Putamen (tissue), 1 donor: Measurements from ENCODE around the gene ALPL.
A peak's percentile ranks its signal among the peaks of the same experiment; 100 is the strongest.

Experiments used
- DNase-seq: peaks from one replicate; pipeline ENCODE4 v3.0.0-alpha.2; 2016; ENCODE audit warnings: low spot score

The ALPL gene

GRCh38 chr1:21618561-21619374 is 109.5 kb downstream of the ALPL start:
- DNase-seq: no peak

DNA sequence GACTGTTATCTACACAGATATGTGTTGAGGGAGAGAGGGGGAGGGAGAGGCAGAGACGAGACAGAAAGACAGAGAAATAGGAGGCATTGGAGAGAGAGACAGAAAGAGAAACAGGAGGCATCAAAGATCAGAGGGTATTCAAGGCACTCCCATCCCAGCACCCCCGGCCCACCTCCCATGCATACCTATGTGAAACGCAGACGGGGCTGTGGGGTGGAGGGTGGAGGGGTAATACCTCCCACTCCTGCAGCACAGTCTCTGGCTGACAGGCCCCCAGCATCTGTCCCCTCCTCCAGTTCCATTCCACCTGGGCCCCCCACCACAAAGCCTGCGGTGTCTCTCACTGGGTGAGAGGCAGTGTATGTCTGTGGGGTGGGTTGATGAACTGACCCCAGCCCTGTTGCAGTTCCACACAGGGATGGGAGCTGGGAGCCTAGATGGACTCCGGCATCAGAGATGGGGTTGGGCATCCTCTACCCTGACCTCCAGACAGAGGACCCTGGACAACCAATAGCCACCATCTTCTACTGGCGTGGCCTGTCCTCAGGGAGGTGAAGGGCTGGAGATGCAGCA is 110.2 kb downstream of the ALPL start:
- DNase-seq: no peak

- no peak for DNase-seq
Measured at GRCh38 chr1:21620011-21620410, 110.8 kb downstream of the ALPL start.

DNA sequence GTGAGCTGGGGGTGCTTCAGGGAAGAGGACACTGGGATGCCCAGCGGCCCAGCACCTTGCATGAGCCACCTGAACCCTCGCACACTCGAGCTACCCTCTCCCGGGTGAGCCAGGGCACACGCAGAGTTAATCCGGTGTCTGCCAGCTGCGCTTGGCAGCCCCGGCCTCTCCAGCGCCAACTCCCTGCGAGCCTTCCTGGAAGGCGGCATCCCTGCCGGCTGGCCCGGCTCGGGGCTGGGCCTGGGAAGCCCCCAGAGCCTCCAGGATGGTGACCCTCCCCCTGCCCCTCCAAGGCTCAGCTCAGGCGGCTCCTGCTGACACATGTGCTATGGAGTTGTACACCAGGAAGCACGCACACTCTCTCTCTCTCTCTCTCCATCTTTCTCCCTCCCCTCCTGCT is 111.3 kb downstream of the ALPL start:
- no peak for DNase-seq

DNA sequence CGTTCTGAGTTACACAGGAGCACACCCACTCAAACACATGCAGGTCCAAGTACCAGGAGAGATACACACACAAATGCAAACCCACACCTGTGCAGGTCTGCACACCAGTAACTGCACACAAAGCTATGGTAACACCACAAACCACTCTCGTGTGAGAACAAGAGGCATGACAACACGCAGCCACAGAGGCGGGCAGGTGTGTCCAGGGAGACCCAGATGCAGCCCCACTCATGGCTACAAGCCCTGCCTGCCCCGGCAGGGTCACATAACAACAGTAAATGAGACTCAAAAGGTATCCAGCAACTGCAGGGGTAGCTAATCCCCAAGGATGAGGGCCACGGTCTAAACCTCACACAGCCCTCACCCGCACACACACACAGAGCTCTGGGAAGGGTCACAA is 111.8 kb downstream of the ALPL start:
- DNase-seq: no peak

GRCh38 chr1:21621761-21622436 is 112.7 kb downstream of the ALPL start:
- no peak for DNase-seq

DNA sequence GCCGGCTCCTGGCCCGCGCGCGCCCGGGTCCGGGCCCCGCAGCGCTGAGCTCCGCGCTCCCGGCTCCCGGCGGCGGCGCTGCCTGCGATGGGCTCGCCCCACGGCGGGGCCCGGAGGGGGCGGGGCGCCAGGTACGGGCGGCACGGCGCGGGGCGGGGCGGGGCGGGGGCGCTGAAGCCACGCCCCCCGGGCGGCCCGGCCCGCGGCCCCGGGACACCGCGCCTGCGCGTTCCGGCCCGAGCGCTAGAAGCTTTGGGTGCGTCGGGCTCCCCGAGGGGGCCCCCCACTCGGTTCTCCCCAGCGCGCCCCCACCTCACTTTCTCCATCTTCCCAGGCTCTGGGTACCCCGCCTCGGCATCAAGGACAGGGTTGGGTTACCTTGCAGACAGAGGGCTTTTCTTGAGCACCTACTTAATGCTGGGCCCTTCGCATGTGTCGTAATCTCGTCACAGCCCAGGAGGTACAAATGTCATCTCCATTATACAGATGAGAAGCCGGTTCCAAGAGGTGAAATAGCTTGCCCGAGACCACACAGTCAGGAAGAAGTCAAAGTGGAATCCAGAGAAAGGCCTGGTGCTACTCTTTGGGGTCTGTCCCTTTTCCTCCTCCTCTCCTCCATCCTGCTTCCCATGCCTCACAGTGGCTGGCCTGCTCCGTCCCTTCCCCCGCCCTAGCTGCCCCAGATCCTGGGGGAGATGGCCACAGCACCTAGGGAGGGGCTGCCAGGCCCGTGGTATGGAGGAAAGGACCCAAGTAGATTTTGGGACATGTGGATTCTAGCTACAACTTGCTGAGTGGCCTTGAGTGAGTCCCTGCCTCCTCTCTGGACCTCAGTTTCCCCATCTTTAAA is 113.5 kb downstream of the ALPL start:
- DNase-seq: no peak

DNA sequence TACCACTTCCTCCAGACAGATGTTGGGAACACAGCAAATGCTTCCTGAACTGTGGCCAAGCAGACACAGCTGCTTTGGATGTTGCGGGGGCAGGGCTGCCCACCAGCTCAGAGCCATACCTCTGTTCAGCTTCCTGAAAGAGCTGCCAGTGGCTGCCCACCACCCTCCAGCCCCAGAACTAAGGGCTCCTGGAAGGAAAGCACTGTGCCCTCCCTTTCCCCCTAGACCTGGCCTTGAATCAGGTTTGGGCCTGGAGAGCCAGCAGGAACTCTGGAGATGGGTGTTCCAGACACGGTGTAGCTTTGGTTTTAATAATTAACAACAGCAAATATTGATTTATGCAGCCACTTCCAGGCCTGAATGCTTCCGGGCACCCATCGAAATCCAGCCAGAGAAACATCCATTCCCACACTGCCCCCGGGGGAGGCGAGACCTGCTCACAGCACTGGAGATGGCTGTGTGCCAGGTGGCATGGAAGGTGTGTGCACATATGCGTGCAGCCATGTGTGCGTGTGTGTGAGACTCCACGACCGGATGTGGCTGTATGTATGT is 114.3 kb downstream of the ALPL start:
- DNase-seq: no peak

GRCh38 chr1:21624571-21625389 is 115.6 kb downstream of the ALPL start:
- DNase-seq: peak; percentile 80

DNA sequence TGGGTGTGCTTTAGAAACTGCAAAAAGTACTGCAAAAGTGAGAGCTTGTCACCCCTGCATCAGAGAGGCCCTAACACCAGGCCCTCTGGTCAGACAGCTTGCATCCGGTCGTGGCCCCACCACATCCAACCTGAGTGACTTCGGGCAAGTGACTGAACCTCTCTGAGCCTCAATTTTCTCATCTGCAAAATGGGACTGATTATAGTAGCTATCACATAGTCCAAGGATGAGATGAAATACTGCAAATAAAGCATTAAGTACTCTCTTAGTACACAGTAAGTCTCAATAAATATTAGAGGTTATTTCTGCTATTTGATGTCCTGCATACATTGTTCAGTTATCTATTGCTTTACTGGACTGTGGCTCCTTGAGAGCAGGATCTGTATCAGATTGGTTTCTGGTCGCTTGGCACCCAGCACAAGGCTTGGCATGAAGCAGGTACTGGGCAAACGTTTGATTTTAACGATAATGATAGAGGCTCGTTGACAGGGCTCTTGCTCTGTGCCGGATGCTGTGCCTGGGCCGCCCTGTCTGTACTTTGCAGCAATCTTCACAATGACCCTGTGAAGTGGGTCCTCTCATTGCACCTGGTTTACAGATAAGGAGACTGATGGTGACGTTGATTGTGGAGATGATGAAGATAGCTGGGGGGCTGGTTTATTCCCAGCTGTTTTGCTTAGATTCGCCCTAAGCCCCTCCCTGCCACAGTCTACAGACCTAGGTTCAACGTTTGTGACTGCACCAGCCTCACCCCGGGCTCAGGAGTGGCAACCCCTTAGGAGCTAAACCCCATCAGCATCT is 116.4 kb downstream of the ALPL start:
- no peak for DNase-seq

- DNase-seq: no peak
Measured at GRCh38 chr1:21626921-21627339, 117.7 kb downstream of the ALPL start.
